GM20000 (cell line): ENCODE measurements around the gene PID1.

ENCODE experiments used
- DNase-seq: peaks from one replicate; pipeline ENCODE4 v3.0.0; 2012; ENCODE audit warnings: low spot score
- CTCF ChIP-seq: IDR thresholded peaks from 2 replicates; pipeline ENCODE4 v1.5.1; 2012; ENCODE audit warnings: mild to moderate bottlenecking, control low read depth; ENCODE audit errors: extremely low read depth, missing control alignments

The PID1 gene

GRCh38 chr2:229235131-229235914 is 35.8 kb downstream of the PID1 start:
- no peak for DNase-seq
- TF ChIP-seq CTCF, result no peak

- no peak for TF ChIP-seq CTCF
Measured at GRCh38 chr2:229231885-229232284, 39.2 kb downstream of the PID1 start.

GRCh38 chr2:229231328-229231868 is 39.7 kb downstream of the PID1 start:
- no peak for TF ChIP-seq CTCF
- DNase-seq, result no peak

More at GRCh38 chr2:229231885-229232284, 39.2 kb downstream of the PID1 start:
- DNase-seq, result no peak

- no peak for DNase-seq
- no peak for TF ChIP-seq CTCF
Measured at GRCh38 chr2:229230911-229231310, 40.2 kb downstream of the PID1 start.

- TF ChIP-seq CTCF, result no peak
- no peak for DNase-seq
Measured at GRCh38 chr2:229230256-229230655, 40.8 kb downstream of the PID1 start.

GRCh38 chr2:229226382-229226781 is 44.7 kb downstream of the PID1 start:
- no peak for TF ChIP-seq CTCF
- DNase-seq, result no peak

GRCh38 chr2:229223107-229223506 is 48.0 kb downstream of the PID1 start:
- no peak for TF ChIP-seq CTCF
- DNase-seq, result no peak
